HFFc6 (cell line): ENCODE data around the gene AGPAT3. TPM values are rescaled to one million over a fixed set of nuclear protein-coding genes. Genes with fewer than 3 reads are reported as not detected.

ENCODE experiments used
- DNase-seq: peaks from one replicate; pipeline ENCODE4 v3.0.0-alpha.2; 2018
- H3K27ac Mint-ChIP-seq: 2 replicates; pipeline ENCODE4 v1.8.0; 2020; ENCODE audit warnings: mild to moderate bottlenecking, mixed read lengths
- H3K27me3 Mint-ChIP-seq: 2 replicates; pipeline ENCODE4 v1.8.0; 2021; ENCODE audit warnings: mild to moderate bottlenecking, moderate library complexity, mixed read lengths; ENCODE audit not compliant: insufficient read depth
- H3K36me3 Mint-ChIP-seq: 2 replicates; pipeline ENCODE4 v1.8.0; 2021; ENCODE audit warnings: low read depth, mixed read lengths
- H3K4me1 Mint-ChIP-seq: 2 replicates; pipeline ENCODE4 v1.8.0; 2020; ENCODE audit warnings: low read depth, mixed read lengths
- H3K4me3 Mint-ChIP-seq: 2 replicates; pipeline ENCODE4 v1.8.0; 2020; ENCODE audit warnings: mild to moderate bottlenecking, moderate library complexity, mixed read lengths
- H3K9me3 Mint-ChIP-seq: 2 replicates; pipeline ENCODE4 v1.8.0; 2020; ENCODE audit warnings: mild to moderate bottlenecking, mixed read lengths
- CTCF ChIP-seq: fragments of 200-600 bp; sonication (generic); IDR thresholded peaks from 2 replicates; pipeline ENCODE4 v1.5.0; 2021; ENCODE audit warnings: antibody characterized with exemption, mild to moderate bottlenecking
- total RNA-seq, 6 experiments: library from RNA; stranded (reverse); fragmentation: NEBNext Ultra II Directional; extraction: Animal tissue kit (Norgen Biotek cat#: 25700); gene quantifications; 2 replicates in 1 of 6; 3 replicates in 5 of 6; pipeline ENCODE4 v1.2.3, GENCODE V29; 2021

AGPAT3 gene
- total RNA-seq, 6 experiments from 2014 or later: 94.6 to 114 (median 97.8) TPM

GRCh38 chr21:43944078-43944633 lies 79.1 kb downstream of the AGPAT3 start:
- H3K4me1 Mint-ChIP-seq: no peaks in the 10 kb centered on the region
- H3K36me3 Mint-ChIP-seq: peaks cover 24% of the 10 kb centered on the region
- no peaks in the 10 kb centered on the region; the same call in 1 of the 2 replicates for H3K27me3 Mint-ChIP-seq
- H3K9me3 Mint-ChIP-seq: peaks cover 13% of the 10 kb centered on the region
- H3K27ac Mint-ChIP-seq: no peak overlapping the region
- no peak for TF ChIP-seq CTCF
- DNase-seq: no peak
- no peak overlapping the region for H3K4me3 Mint-ChIP-seq

GRCh38 chr21:43944757-43945156 lies 79.7 kb downstream of the AGPAT3 start:
- peaks cover 30% of the 10 kb centered on the region for H3K36me3 Mint-ChIP-seq
- H3K27me3 Mint-ChIP-seq: no peaks in the 10 kb centered on the region; the same call in 1 of the 2 replicates
- no peak for TF ChIP-seq CTCF
- no peak for DNase-seq
- H3K9me3 Mint-ChIP-seq: peaks cover 19% of the 10 kb centered on the region
- H3K27ac Mint-ChIP-seq: no peak overlapping the region
- no peak overlapping the region for H3K4me3 Mint-ChIP-seq
- H3K4me1 Mint-ChIP-seq: no peaks in the 10 kb centered on the region

GRCh38 chr21:43948740-43949498 lies 83.9 kb downstream of the AGPAT3 start:
- Mint-ChIP-seq H3K4me3 (no peak overlapping the region), H3K27ac (no peak overlapping the region), H3K4me1 (no peaks in the 10 kb centered on the region), H3K36me3 (peaks cover 31% of the 10 kb centered on the region), H3K27me3 (no peaks in the 10 kb centered on the region; the same call in 1 of the 2 replicates), H3K9me3 (peaks cover 22% of the 10 kb centered on the region)
- DNase-seq: no peak
- no peak for TF ChIP-seq CTCF

GRCh38 chr21:43949499-43950208 lies 84.6 kb downstream of the AGPAT3 start:
- no peak overlapping the region for H3K4me3 Mint-ChIP-seq
- no peak for TF ChIP-seq CTCF
- no peaks in the 10 kb centered on the region for H3K4me1 Mint-ChIP-seq
- no peak overlapping the region for H3K27ac Mint-ChIP-seq
- H3K27me3 Mint-ChIP-seq: no peaks in the 10 kb centered on the region; the same call in 1 of the 2 replicates
- H3K36me3 Mint-ChIP-seq: peaks cover 31% of the 10 kb centered on the region
- DNase-seq: no peak
- H3K9me3 Mint-ChIP-seq: peaks cover 22% of the 10 kb centered on the region

GRCh38 chr21:43950481-43950880 lies 85.5 kb downstream of the AGPAT3 start:
- no peak for TF ChIP-seq CTCF
- H3K4me1 Mint-ChIP-seq: no peaks in the 10 kb centered on the region
- H3K9me3 Mint-ChIP-seq: peaks cover 22% of the 10 kb centered on the region
- no peaks in the 10 kb centered on the region; the same call in 1 of the 2 replicates for H3K27me3 Mint-ChIP-seq
- no peak overlapping the region for H3K4me3 Mint-ChIP-seq
- peaks cover 31% of the 10 kb centered on the region for H3K36me3 Mint-ChIP-seq
- DNase-seq: no peak
- H3K27ac Mint-ChIP-seq: no peak overlapping the region
